ENCODE measurements around the gene NDUFB11. TPM values are rescaled to one million over a fixed set of nuclear protein-coding genes. Genes with fewer than 3 reads are reported as not detected.
A peak's percentile ranks its signal among the peaks of the same experiment; 100 is the strongest.
"Not testable (repeated sequence)": the region's sequence is repeated elsewhere in the genome, so short reads cannot be mapped to it uniquely, and the experiment has no call there.

The NDUFB11 gene
- total and polyA plus RNA-seq, 2 donors (not counting 1 experiment from before 2014, with no cell fraction given) = 38.9 to 72.7 TPM

DNA sequence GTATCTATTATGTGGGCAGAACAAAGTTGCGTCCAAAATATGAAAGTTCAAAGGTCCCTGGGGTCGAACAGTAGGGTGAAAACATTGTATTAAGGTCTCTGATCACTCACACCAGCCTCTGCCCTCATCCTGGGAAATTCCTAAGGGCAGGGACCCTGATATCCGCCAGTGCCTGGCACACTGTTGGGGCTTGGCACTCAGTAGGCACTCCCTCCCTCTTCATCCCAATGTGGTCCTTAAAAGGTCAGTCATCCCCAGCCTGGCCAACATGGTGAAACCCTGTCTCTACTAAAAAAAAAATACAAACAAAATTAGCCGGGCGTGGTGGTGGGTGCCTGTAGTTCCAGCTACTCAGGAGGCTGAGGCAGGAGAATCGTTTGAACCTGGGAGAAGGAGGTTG lies 6.3 kb downstream of the NDUFB11 start:
- Histone ChIP-seq H4K20me1 (ENCODE audit: control insufficient read depth, extremely low read depth, insufficient read depth, low read length) (no peaks in the 10 kb centered on the region), H3K4me2 (ENCODE audit: extremely low read depth, insufficient read depth, low read length) (no peak overlapping the region), H3K36me3 (ENCODE audit: control insufficient read depth, insufficient read depth, low read length) (no peaks in the 10 kb centered on the region), H3K27me3 (ENCODE audit: control insufficient read depth, insufficient read depth, low read length) (no peaks in the 10 kb centered on the region), H3K4me1 (ENCODE audit: control insufficient read depth, extremely low read depth, insufficient read depth, low read length) (no peaks in the 10 kb centered on the region), H3K9ac (ENCODE audit: insufficient read depth, low read length) (no peak overlapping the region), H3K4me3 (replicated peaks in 1 of 4; ENCODE audit: control extremely low read depth in 1 of 4, insufficient read depth in 1 of 4, low read depth in 3 of 4, low read length in 4 of 4) (no peak overlapping the region), H2AFZ (ENCODE audit: low read length) (no peak overlapping the region), H3K79me2 (ENCODE audit: control insufficient read depth, insufficient read depth, low read length) (peaks cover 5% of the 10 kb centered on the region), H3K27ac (ENCODE audit: insufficient read depth, low read length) (no peak overlapping the region), H3K9me3 (ENCODE audit: control insufficient read depth, insufficient read depth, low read depth, low read length) (no peaks in the 10 kb centered on the region)
- DNase-seq (ENCODE audit: low read depth in 2 of 2) = no peak
- TF ChIP-seq, protein P1, sequence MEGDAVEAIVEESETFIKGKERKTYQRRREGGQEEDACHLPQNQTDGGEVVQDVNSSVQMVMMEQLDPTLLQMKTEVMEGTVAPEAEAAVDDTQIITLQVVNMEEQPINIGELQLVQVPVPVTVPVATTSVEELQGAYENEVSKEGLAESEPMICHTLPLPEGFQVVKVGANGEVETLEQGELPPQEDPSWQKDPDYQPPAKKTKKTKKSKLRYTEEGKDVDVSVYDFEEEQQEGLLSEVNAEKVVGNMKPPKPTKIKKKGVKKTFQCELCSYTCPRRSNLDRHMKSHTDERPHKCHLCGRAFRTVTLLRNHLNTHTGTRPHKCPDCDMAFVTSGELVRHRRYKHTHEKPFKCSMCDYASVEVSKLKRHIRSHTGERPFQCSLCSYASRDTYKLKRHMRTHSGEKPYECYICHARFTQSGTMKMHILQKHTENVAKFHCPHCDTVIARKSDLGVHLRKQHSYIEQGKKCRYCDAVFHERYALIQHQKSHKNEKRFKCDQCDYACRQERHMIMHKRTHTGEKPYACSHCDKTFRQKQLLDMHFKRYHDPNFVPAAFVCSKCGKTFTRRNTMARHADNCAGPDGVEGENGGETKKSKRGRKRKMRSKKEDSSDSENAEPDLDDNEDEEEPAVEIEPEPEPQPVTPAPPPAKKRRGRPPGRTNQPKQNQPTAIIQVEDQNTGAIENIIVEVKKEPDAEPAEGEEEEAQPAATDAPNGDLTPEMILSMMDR (conservative IDR thresholded peaks at IDR 0.05 in 1 of 2, IDR thresholded peaks at IDR 0.05 in 1 of 2; ENCODE audit: low read depth in 1 of 2, low read length in 2 of 2) = no peak
- TF ChIP-seq EZH2 (IDR thresholded peaks at IDR 0.05; ENCODE audit: low read length, missing control alignments) = no peak

DNA sequence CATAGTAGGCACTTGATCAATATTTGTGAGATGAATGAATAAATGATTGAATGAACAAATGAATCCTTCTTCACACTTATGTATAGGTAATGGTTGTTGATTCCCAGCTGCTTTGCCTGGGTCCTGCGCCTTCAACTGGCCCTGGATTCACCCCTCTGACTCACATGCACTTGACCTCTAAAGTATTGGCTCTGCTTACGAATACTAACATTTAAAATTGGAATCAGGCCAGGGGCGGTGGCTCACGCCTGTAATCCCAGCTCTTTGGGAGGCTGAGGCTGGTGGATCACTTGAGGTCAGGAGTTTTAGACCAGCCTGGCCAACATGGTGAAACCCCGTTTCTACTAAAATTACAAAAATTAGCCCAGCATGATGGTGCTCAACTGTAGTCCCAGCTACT lies 8.9 kb downstream of the NDUFB11 start:
- H3K27me3 ChIP-seq (ENCODE audit: control insufficient read depth, insufficient read depth, low read length); H3K9ac ChIP-seq (ENCODE audit: insufficient read depth, low read length); H3K4me3 ChIP-seq (replicated peaks in 1 of 4; ENCODE audit: control extremely low read depth in 1 of 4, insufficient read depth in 1 of 4, low read depth in 3 of 4, low read length in 4 of 4); H3K4me1 ChIP-seq (ENCODE audit: control insufficient read depth, extremely low read depth, insufficient read depth, low read length); H3K79me2 ChIP-seq (ENCODE audit: control insufficient read depth, insufficient read depth, low read length); H4K20me1 ChIP-seq (ENCODE audit: control insufficient read depth, extremely low read depth, insufficient read depth, low read length); H3K27ac ChIP-seq (ENCODE audit: insufficient read depth, low read length); H3K9me3 ChIP-seq (ENCODE audit: control insufficient read depth, insufficient read depth, low read depth, low read length); H2AFZ ChIP-seq (ENCODE audit: low read length); H3K4me2 ChIP-seq (ENCODE audit: extremely low read depth, insufficient read depth, low read length); H3K36me3 ChIP-seq (ENCODE audit: control insufficient read depth, insufficient read depth, low read length): not testable (repeated sequence)
- peak; percentile 54 to 77 for DNase-seq (ENCODE audit: low read depth in 2 of 2)

DNA sequence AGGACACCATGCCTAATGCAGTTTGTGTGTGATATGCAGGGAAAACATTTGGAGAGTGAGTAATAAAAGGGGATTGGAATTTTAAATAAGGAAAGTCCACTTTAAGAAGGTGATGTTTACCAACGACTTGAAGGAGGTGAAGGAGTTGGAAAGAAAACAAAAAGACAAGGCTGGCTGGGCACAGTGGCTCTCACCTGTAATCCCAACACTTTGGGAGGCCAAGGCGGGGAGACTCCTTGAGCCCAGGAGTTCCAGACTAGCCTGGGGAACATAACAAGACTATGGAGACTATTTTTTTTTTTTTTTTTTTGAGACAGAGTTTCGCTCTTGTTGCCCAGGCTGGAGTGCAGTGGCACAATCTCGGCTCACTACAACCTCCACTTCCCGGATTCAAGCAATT lies 11.0 kb downstream of the NDUFB11 start:
- H2AFZ ChIP-seq (ENCODE audit: low read length) = no peak overlapping the region
- H3K4me3 ChIP-seq (replicated peaks in 1 of 4; ENCODE audit: control extremely low read depth in 1 of 4, insufficient read depth in 1 of 4, low read depth in 3 of 4, low read length in 4 of 4) = no peak overlapping the region
- H3K27me3 ChIP-seq (ENCODE audit: control insufficient read depth, insufficient read depth, low read length) = no peaks in the 10 kb centered on the region
- no peak for TF ChIP-seq EZH2 (IDR thresholded peaks at IDR 0.05; ENCODE audit: low read length, missing control alignments)
- TF ChIP-seq, protein P1 (conservative IDR thresholded peaks at IDR 0.05 in 1 of 2, IDR thresholded peaks at IDR 0.05 in 1 of 2; ENCODE audit: low read depth in 1 of 2, low read length in 2 of 2) = no peak
- no peak overlapping the region for H3K4me2 ChIP-seq (ENCODE audit: extremely low read depth, insufficient read depth, low read length)
- no peaks in the 10 kb centered on the region for H4K20me1 ChIP-seq (ENCODE audit: control insufficient read depth, extremely low read depth, insufficient read depth, low read length)
- no peak for DNase-seq (ENCODE audit: low read depth in 2 of 2)
- H3K4me1 ChIP-seq (ENCODE audit: control insufficient read depth, extremely low read depth, insufficient read depth, low read length) = no peaks in the 10 kb centered on the region
- no peaks in the 10 kb centered on the region for H3K9me3 ChIP-seq (ENCODE audit: control insufficient read depth, insufficient read depth, low read depth, low read length)
- no peak overlapping the region for H3K27ac ChIP-seq (ENCODE audit: insufficient read depth, low read length)
- no peaks in the 10 kb centered on the region for H3K36me3 ChIP-seq (ENCODE audit: control insufficient read depth, insufficient read depth, low read length)
- H3K9ac ChIP-seq (ENCODE audit: insufficient read depth, low read length) = no peak overlapping the region
- H3K79me2 ChIP-seq (ENCODE audit: control insufficient read depth, insufficient read depth, low read length) = no peaks in the 10 kb centered on the region

Data from fibroblast of lung (primary cell).